ENCODE measurements around the gene DMRT1.
A peak's percentile ranks its signal among the peaks of the same experiment; 100 is the strongest.

Gene DMRT1

GRCh38 chr9:966870-967269 is 125.4 kb downstream of the DMRT1 start:
- in situ Hi-C loops (cut with MboI; ENCODE audit: low sequenced_read_pairs, unreplicated experiment): no loop called here
- TF ChIP-seq CTCF (IDR thresholded peaks at IDR 0.05; ENCODE audit: borderline replicate concordance, control extremely low read depth, extremely low read depth, insufficient read depth, missing control alignments): no peak
- no peak for DNase-seq (ENCODE audit: low spot score)

GRCh38 chr9:967436-967835 is 125.9 kb downstream of the DMRT1 start:
- TF ChIP-seq CTCF (IDR thresholded peaks at IDR 0.05; ENCODE audit: borderline replicate concordance, control extremely low read depth, extremely low read depth, insufficient read depth, missing control alignments): no peak
- no peak for DNase-seq (ENCODE audit: low spot score)
- in situ Hi-C loops (cut with MboI; ENCODE audit: low sequenced_read_pairs, unreplicated experiment): no loop called here

GRCh38 chr9:967903-968641 is 126.6 kb downstream of the DMRT1 start:
- no peak for DNase-seq (ENCODE audit: low spot score)
- no peak for TF ChIP-seq CTCF (IDR thresholded peaks at IDR 0.05; ENCODE audit: borderline replicate concordance, control extremely low read depth, extremely low read depth, insufficient read depth, missing control alignments)
- in situ Hi-C loops (cut with MboI; ENCODE audit: low sequenced_read_pairs, unreplicated experiment): no loop called here

- in situ Hi-C loops (cut with MboI; ENCODE audit: low sequenced_read_pairs, unreplicated experiment): loop anchor here (10.0 kb wide), 1 partner anchor 75 kb away; no protein-coding TSS in a partner anchor
- DNase-seq (ENCODE audit: low spot score): peak; percentile 35
- no peak for TF ChIP-seq CTCF (IDR thresholded peaks at IDR 0.05; ENCODE audit: borderline replicate concordance, control extremely low read depth, extremely low read depth, insufficient read depth, missing control alignments)
Observed at GRCh38 chr9:969310-970150, 128.0 kb downstream of the DMRT1 start.

- DNase-seq (ENCODE audit: low spot score): peak; percentile 36
- in situ Hi-C loops (cut with MboI; ENCODE audit: low sequenced_read_pairs, unreplicated experiment): loop anchor here (10.0 kb wide), 1 partner anchor 74 kb away; no protein-coding TSS in a partner anchor
- TF ChIP-seq CTCF (IDR thresholded peaks at IDR 0.05; ENCODE audit: borderline replicate concordance, control extremely low read depth, extremely low read depth, insufficient read depth, missing control alignments): no peak
Observed at GRCh38 chr9:970151-970996, 128.9 kb downstream of the DMRT1 start.

Measured in GM13976 (cell line).